GM13976 (cell line): ENCODE measurements around the gene GLCE.

Experiments used
- DNase-seq: peaks from one replicate; pipeline ENCODE4 v3.0.0; 2012; ENCODE audit warnings: low spot score
- in situ Hi-C: fragments of 300-500 bp; cut with MboI; formaldehyde crosslinking; loops from one replicate; pipeline ENCODE4 v1.12.0; 2022; ENCODE audit warnings: low sequenced_read_pairs, mixed read lengths, inconsistent platforms; ENCODE audit not compliant: unreplicated experiment
- TF ChIP-seq, protein P1 (sequence below): IDR thresholded peaks from 2 replicates; pipeline ENCODE4 v1.5.1; 2012; ENCODE audit warnings: borderline replicate concordance, mild to moderate bottlenecking; ENCODE audit not compliant: insufficient read depth; ENCODE audit errors: extremely low read depth, missing control alignments, control extremely low read depth

Gene GLCE

GRCh38 chr15:69190091-69190490, 29.7 kb downstream of the GLCE start:
- in situ Hi-C loops, result no loop called here
- TF ChIP-seq, protein P1, sequence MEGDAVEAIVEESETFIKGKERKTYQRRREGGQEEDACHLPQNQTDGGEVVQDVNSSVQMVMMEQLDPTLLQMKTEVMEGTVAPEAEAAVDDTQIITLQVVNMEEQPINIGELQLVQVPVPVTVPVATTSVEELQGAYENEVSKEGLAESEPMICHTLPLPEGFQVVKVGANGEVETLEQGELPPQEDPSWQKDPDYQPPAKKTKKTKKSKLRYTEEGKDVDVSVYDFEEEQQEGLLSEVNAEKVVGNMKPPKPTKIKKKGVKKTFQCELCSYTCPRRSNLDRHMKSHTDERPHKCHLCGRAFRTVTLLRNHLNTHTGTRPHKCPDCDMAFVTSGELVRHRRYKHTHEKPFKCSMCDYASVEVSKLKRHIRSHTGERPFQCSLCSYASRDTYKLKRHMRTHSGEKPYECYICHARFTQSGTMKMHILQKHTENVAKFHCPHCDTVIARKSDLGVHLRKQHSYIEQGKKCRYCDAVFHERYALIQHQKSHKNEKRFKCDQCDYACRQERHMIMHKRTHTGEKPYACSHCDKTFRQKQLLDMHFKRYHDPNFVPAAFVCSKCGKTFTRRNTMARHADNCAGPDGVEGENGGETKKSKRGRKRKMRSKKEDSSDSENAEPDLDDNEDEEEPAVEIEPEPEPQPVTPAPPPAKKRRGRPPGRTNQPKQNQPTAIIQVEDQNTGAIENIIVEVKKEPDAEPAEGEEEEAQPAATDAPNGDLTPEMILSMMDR, result no peak
- DNase-seq, result no peak

DNA sequence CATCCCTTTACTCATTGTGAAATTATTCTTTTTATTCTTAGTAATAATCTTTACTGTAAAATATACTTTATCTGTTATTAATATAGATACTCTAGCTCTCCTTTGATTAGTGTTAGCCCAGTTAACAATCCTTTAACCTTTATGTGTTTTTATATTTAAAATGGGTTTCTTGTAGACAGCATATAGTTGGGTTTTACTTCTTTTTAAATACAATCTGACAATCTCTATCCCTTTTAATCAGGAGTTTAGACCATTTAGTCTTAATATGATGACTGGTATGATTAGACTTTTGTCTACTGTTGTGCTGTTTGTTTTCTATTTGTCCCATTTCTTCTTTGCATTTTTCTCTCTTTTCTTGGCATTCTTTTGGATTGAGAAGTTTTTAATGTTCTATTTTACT, 30.1 kb downstream of the GLCE start:
- TF ChIP-seq, protein P1, result no peak
- DNase-seq, result no peak
- in situ Hi-C loops, result no loop called here

- in situ Hi-C loops, result no loop called here
- no peak for DNase-seq
- TF ChIP-seq, protein P1, result no peak
These were observed 33.8 kb downstream of the GLCE start for GRCh38 chr15:69194025-69194827.

DNA sequence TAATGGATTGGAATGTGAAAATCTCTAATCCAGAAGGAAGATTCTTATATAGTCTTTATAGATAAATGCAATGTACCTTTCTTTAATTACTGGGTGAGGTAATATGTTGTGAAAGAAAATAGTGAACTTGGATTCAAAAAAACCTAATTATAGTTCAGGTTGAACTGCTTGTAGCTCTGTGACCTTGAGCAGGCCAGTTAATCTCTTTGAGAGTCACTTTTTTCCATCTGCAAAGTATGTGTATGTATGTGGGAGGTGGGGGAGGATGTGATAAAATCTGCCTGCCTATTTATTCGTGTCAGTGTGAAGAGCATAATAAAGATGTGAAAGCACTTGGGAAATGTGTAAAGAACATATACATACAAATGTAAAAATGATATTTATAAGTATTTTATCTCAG, 34.4 kb downstream of the GLCE start:
- in situ Hi-C loops, result no loop called here
- no peak for DNase-seq
- TF ChIP-seq, protein P1, result no peak

- in situ Hi-C loops, result no loop called here
- TF ChIP-seq, protein P1, result no peak
- DNase-seq, result no peak
These were observed 40.7 kb downstream of the GLCE start for GRCh38 chr15:69200832-69201745.

- in situ Hi-C loops, result no loop called here
- TF ChIP-seq, protein P1, result no peak
- no peak for DNase-seq
These were observed 45.6 kb downstream of the GLCE start for GRCh38 chr15:69206079-69206478.
